ENCODE results near the gene PLBD2. TPM values are rescaled to one million over a fixed set of nuclear protein-coding genes. Genes with fewer than 3 reads are reported as not detected.

Gene PLBD2
- total RNA-seq, 2 experiments from 2014 or later, result 3.4 to 14.4 TPM

DNA sequence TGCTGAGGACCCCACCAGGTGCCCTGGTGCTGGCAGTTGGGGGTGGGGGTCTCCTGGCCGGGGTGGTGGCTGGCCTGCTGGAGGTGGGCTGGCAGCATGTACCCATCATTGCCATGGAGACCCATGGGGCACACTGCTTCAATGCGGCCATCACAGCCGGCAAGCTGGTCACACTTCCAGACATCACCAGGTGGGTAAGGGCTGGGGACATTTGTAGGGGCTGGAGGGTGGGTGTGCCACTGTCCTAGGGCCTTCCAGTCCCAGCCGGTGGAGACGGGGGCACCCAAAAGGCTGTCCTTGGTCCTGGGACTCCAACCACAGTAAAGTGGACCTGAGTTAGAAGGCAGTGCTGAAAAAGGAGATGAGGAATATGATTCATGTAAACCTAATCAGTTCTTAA, 77.0 kb downstream of the PLBD2 start:
- H3K4me3 ChIP-seq (ENCODE audit: low read depth, low read length, poor library complexity, severe bottlenecking), result no peak overlapping the region
- H3K4me1 ChIP-seq (ENCODE audit: insufficient read depth, low read length, poor library complexity, severe bottlenecking), result no peaks in the 10 kb centered on the region
- no peaks in the 10 kb centered on the region for H3K9me3 ChIP-seq (ENCODE audit: low read length)
- CTCF ChIA-PET (ENCODE audit: unreplicated experiment), result no interaction called here
- H3K79me2 ChIP-seq (ENCODE audit: insufficient read depth, low read depth, low read length), result no peaks in the 10 kb centered on the region
- intact Hi-C loops (cut with micrococcal nuclease; ENCODE audit: unreplicated experiment), result loop anchor here (5.0 kb wide), 1 partner anchor 297 kb away; no protein-coding TSS in a partner anchor
- no peaks in the 10 kb centered on the region for H3K9me2 ChIP-seq (ENCODE audit: insufficient read depth, low read length)
- no peak for DNase-seq (ENCODE audit: low spot score)
- POLR2A ChIA-PET, result no interaction called here
- TF ChIP-seq CTCF (conservative IDR thresholded peaks at IDR 0.05; ENCODE audit: low read length), result no peak
- no peak for TF ChIP-seq EZH2phosphoT487 (IDR thresholded peaks at IDR 0.05; ENCODE audit: borderline replicate concordance, low read depth, low read length)
- H4K20me1 ChIP-seq (ENCODE audit: insufficient read depth, low read length), result no peaks in the 10 kb centered on the region
- BruUV-seq (replicated peaks), result no TSS peak
- H3K36me3 ChIP-seq (ENCODE audit: insufficient read depth, low read length), result no peaks in the 10 kb centered on the region
- no peak overlapping the region for H2AFZ ChIP-seq (ENCODE audit: low read length)
- H3K4me2 ChIP-seq (ENCODE audit: low read length), result no peak overlapping the region
- H3K27ac ChIP-seq (ENCODE audit: low read depth, low read length, poor library complexity, severe bottlenecking), result no peak overlapping the region

DNA sequence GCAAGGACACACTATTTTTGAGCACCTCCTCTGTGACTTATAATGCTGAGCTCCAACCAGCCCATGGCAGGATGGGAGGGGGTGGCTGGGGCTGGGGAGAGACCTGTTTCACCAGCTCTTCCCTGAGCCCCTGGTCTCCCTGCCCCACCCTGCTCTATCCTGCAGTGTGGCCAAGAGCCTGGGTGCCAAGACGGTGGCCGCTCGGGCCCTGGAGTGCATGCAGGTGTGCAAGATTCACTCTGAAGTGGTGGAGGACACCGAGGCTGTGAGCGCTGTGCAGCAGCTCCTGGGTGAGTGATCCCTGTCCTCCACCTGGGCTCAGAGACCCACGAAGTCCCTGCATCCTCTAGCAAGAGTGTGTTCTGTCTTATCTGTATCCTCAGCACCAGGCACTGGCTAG, 78.2 kb downstream of the PLBD2 start:
- H3K4me3 ChIP-seq (ENCODE audit: low read depth, low read length, poor library complexity, severe bottlenecking), result no peak overlapping the region
- H4K20me1 ChIP-seq (ENCODE audit: insufficient read depth, low read length), result no peaks in the 10 kb centered on the region
- no peaks in the 10 kb centered on the region for H3K9me3 ChIP-seq (ENCODE audit: low read length)
- ChIA-PET POLR2A (no interaction called here), CTCF (ENCODE audit: unreplicated experiment) (no interaction called here)
- TF ChIP-seq EZH2phosphoT487 (IDR thresholded peaks at IDR 0.05; ENCODE audit: borderline replicate concordance, low read depth, low read length), result no peak
- no peak for TF ChIP-seq CTCF (conservative IDR thresholded peaks at IDR 0.05; ENCODE audit: low read length)
- H3K79me2 ChIP-seq (ENCODE audit: insufficient read depth, low read depth, low read length), result no peaks in the 10 kb centered on the region
- H3K27ac ChIP-seq (ENCODE audit: low read depth, low read length, poor library complexity, severe bottlenecking), result no peak overlapping the region
- no peaks in the 10 kb centered on the region for H3K9me2 ChIP-seq (ENCODE audit: insufficient read depth, low read length)
- no peak overlapping the region for H2AFZ ChIP-seq (ENCODE audit: low read length)
- no peaks in the 10 kb centered on the region for H3K36me3 ChIP-seq (ENCODE audit: insufficient read depth, low read length)
- intact Hi-C loops (cut with micrococcal nuclease; ENCODE audit: unreplicated experiment), result loop anchor here (5.0 kb wide), 1 partner anchor 296 kb away; no protein-coding TSS in a partner anchor
- no peak overlapping the region for H3K4me2 ChIP-seq (ENCODE audit: low read length)
- H3K4me1 ChIP-seq (ENCODE audit: insufficient read depth, low read length, poor library complexity, severe bottlenecking), result no peaks in the 10 kb centered on the region
- no peak for DNase-seq (ENCODE audit: low spot score)
- no TSS peak for BruUV-seq (replicated peaks)

GRCh38 chr12:113436993-113437728, 78.8 kb downstream of the PLBD2 start:
- Histone ChIP-seq H3K4me1 (ENCODE audit: insufficient read depth, low read length, poor library complexity, severe bottlenecking) (no peaks in the 10 kb centered on the region), H3K4me2 (ENCODE audit: low read length) (no peak overlapping the region), H3K79me2 (ENCODE audit: insufficient read depth, low read depth, low read length) (no peaks in the 10 kb centered on the region), H3K27ac (ENCODE audit: low read depth, low read length, poor library complexity, severe bottlenecking) (no peak overlapping the region), H3K9me3 (ENCODE audit: low read length) (no peaks in the 10 kb centered on the region), H4K20me1 (ENCODE audit: insufficient read depth, low read length) (no peaks in the 10 kb centered on the region), H3K4me3 (ENCODE audit: low read depth, low read length, poor library complexity, severe bottlenecking) (no peak overlapping the region), H3K9me2 (ENCODE audit: insufficient read depth, low read length) (no peaks in the 10 kb centered on the region), H3K36me3 (ENCODE audit: insufficient read depth, low read length) (no peaks in the 10 kb centered on the region), H2AFZ (ENCODE audit: low read length) (no peak overlapping the region)
- POLR2A ChIA-PET, result no interaction called here
- TF ChIP-seq CTCF (conservative IDR thresholded peaks at IDR 0.05; ENCODE audit: low read length) (no peak), EZH2phosphoT487 (IDR thresholded peaks at IDR 0.05; ENCODE audit: borderline replicate concordance, low read depth, low read length) (no peak)
- no peak for DNase-seq (ENCODE audit: low spot score)
- intact Hi-C loops (cut with micrococcal nuclease; ENCODE audit: unreplicated experiment), result loop anchor here (5.0 kb wide), 1 partner anchor 295 kb away; no protein-coding TSS in a partner anchor
- CTCF ChIA-PET (ENCODE audit: unreplicated experiment), result no interaction called here
- no TSS peak for BruUV-seq (replicated peaks)

Data from OCI-LY7 (cell line).